GM18511 (cell line): ENCODE results near the gene ABHD16B.
"Not testable (repeated sequence)": the region's sequence is repeated elsewhere in the genome, so short reads cannot be mapped to it uniquely, and the experiment has no call there.

Source experiments
- ATAC-seq: cut with Tn5 transposase; IDR thresholded peaks from one replicate; pipeline ENCODE4 v1.9.1; 2021; ENCODE audit warnings: mild to moderate bottlenecking, moderate library complexity; ENCODE audit not compliant: unreplicated experiment

The ABHD16B gene

DNA sequence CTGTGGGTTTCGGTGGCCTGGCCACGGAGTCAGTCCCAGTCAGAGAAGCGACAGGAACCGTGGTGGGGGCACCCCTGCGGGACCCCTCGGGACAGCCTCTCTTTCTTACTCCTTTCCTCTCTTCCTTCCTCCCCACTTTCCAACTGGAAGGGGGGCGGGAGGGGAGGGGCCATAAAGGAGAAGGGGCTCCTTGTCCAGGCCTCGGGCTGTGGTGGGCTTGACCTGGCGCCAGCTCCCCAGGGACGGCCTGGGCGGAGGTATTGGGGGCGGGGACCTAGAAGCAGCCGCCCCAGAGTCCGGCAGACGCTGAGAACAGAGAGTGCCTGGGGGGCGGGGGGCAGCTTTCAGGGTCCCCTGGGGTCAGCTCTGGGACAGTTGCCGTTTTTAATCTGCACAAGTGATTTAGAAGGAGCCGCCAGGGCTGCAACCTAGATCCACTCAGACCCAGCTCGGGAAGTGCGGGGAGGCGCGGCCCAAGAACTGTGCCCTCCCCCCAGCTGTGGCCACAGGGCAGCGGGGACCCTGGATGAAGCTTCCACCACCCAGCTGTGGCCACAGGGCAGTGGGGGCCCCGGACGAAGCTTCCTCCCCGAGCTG lies 6.4 kb upstream of the ABHD16B start:
- ATAC-seq: no peak

DNA sequence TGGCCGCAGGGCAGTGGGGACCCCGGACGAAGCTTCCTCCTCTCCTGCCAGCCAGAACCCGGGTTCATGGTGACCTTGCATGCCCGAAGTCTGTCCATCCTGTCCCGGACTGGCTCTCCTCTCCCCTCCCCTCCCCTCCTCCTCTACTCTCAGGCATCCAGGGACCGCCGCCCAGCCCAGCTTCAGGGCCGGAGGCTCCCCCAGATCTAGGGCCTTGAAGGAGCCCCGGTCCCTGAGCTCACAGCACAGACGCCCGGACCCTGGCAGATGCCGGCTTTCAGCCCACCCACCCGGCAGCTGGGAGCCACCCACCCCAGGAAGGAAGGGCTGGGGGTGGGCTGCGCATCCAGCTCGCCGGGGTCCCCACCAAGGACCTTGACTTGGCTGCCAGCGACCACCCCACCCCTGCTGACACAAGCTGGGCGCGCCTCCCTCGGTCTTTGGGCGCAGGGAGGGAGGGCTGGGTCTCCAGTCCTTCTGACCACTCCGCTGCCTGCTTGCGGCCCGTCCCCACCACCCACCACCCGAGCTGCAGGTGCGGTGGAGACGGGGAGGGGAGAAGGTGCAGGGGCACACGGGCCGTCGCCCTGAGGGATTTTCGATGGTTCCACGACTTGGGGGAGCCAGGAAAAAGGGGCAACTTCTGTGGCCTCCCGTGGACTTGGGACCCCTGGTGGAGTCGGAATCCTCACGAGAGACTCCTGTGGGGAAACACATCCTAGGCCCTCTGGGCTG lies 5.8 kb upstream of the ABHD16B start:
- ATAC-seq: no peak

DNA sequence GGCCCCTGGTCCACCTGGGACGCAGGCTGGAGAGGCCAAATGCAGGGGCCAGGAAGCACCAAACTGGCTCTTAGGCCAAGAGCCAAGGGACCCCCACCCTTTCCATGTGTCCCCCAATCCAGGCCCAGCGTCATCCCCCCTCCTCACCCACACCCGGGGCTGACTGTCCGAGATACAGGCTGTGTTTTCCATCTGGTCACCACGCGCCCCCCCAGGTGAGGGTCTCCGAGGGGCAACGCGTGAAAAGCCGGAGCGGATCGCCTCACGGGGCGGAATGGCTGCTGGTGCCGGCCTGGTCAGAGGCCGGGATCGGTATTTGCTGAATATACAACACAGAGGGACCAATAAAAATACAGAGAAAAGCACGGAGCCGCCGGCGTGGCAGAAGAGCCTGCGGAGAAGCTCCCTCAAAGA lies 5.2 kb upstream of the ABHD16B start:
- ATAC-seq: no peak

- ATAC-seq: no peak
These were observed 3.4 kb upstream of the ABHD16B start for GRCh38 chr20:63857764-63858392.

GRCh38 chr20:63858393-63859165 lies 2.7 kb upstream of the ABHD16B start:
- no peak for ATAC-seq

DNA sequence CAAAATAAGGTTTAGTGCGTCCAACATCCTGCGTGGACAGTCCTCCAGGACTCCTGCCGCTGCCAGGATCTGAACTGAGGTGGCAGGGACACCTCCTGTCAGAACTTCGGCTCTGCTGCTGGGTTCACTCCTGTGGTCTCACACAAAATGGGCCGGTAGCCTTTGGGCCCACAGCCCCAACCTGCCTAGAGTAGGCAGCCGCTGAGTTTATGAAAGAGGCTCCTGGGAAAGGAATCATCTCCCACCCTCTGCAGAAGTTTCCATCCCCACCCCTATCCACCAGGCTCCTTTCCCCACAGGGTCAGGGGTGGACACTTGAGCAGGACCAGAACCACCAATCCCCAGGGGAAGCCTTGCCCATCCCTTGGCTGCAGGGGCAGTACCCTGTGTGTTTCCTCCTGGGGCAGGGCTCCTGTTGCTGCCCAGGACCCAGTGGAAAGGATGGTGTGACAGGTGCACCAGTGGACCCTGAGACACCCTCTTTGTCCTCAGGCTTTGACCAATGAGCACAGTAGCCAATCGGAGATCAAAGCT lies 2.1 kb upstream of the ABHD16B start:
- ATAC-seq: no peak

DNA sequence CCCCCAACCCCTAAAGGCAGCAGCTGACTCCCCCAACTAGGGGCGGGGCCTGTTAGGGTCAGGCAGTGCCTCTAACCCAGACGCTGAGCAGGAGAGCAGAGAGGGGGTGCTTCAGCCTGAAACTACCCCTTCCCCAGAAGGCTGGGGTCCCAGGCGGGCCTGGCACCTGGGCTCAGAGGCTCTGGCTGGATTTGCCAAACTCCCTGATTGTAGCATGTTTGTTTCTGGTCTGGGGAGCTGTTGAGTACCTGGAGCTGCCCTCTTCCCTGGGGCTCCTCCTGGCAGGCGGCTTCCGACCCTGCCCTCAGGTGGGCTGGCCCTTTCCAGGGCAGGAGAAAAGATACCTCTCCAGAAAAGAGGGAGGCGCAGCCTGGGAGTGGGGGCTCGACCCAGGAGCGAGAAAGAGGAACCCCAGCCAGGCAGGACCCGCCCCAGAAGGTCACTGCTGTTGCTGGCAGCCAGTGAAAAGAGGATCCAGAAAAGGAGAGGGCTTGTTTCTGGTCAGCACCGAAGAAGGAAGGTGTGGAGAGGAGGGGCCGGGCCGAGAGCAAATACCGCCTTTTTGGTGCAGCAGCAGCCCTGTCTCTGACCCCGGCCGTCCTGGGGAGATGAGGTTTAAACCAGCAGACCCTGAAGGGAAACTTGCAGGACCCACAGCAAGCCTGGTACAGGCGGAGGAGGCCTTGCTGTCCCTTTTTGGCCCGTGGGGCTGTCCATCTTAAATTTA lies 810 bp upstream of the ABHD16B start:
- no peak for ATAC-seq

GRCh38 chr20:63861981-63862901 lies 943 bp downstream of the ABHD16B start:
- no peak for ATAC-seq

DNA sequence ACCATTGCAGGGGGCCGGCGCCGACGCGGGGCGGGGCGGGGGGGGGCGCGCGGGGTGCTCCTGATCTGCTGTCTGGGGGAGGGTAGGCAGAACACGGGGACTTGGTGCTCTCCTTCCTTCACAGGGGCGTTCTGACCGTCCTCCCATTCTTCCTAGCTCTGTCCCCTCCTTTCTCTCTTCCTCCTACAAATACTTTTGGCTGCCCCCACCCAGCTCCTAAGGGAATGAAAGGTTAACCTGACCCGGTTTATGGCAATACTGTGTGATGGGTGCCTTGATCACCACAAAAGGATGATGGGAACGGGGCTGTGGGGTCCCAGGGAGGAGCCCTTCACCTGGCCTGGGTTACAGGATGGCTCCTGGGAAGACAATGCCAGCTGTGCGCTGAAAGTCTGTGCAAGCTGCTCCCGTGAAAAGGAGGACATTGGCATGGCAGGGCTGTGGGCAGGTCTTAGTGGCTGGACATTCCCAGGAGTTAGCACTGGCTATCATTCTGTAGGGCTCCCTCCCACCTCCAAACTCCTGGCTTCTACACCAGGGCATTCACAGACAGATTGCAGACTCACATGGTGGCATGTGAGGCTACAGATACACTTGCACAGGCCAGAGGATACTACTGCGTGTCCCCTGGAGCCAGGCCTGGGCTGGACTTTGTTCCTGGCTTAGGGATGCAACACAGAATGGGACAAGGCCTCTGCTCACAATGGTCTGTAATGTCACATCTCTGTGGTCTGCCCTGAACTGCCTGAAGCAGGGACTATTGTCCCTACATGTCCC lies 1.9 kb downstream of the ABHD16B start:
- no peak for ATAC-seq

GRCh38 chr20:63863798-63864544 lies 2.7 kb downstream of the ABHD16B start:
- peak; percentile 76 for ATAC-seq

- ATAC-seq: peak; percentile 36
These were observed 3.3 kb downstream of the ABHD16B start for GRCh38 chr20:63864545-63864977.

DNA sequence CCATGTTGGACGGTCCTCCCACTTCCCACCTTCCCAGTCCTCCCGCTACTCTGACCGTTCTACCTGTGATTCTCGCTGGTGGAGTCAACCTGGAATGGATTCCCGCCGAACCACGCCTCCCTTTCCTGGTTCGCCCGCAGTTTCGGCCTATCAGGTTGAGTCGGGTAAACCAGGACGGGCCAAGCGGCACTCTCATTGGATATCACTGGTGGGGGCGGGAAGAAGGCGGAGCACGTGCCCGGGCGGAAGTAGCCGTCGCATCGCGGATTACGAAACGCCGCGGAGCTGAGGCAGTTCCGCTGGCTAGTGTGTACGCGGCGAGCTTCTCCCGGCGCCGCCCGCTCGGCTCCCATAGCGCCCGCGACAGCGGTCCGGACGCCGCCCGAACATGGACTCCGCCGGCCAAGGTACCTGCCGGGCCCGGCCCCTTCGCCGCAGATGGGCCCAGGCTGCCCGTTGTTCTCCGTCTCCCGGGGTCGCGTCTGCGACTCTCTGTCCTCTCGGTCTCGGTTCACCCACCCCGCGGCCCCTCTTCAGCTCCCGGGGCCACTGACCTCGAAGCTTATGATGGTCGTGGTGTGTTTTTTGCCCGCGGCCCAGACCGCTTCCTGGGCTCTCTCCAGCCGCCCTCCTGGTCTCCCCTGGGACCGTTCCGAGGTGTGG lies 3.8 kb downstream of the ABHD16B start, which contains the start of gene TPD52L2:
TSS of gene TPD52L2 (plus strand) at position 293 of the 663 bp plus-strand sequence. CDS start at position 389, 96 bp downstream.
- ATAC-seq: peak; percentile 72

- not testable (repeated sequence) for ATAC-seq
These were observed 5.7 kb downstream of the ABHD16B start for GRCh38 chr20:63867042-63867441.

- no peak for ATAC-seq
These were observed 7.0 kb downstream of the ABHD16B start for GRCh38 chr20:63868264-63868663.

- no peak for ATAC-seq
These were observed 12.2 kb downstream of the ABHD16B start for GRCh38 chr20:63873477-63873971.

- not testable (repeated sequence) for ATAC-seq
These were observed 12.9 kb downstream of the ABHD16B start for GRCh38 chr20:63874241-63874640.

GRCh38 chr20:63876489-63877036 lies 15.3 kb downstream of the ABHD16B start:
- ATAC-seq: no peak
